ENCODE results near the gene DUS2. TPM values are rescaled to one million over a fixed set of nuclear protein-coding genes. Genes with fewer than 3 reads are reported as not detected.

The DUS2 gene
- total RNA-seq, 1 experiment from 2014 or later, result 27.3 TPM

GRCh38 chr16:68111379-68111778, 88.3 kb downstream of the DUS2 start:
- Histone ChIP-seq H3K79me2 (ENCODE audit: insufficient read depth, low read length) (peaks cover 82% of the 10 kb centered on the region), H3K4me3 (replicated peaks in 1 of 2; ENCODE audit: low read depth in 1 of 2, low read length in 2 of 2) (no peak overlapping the region), H3K9ac (ENCODE audit: low read length) (no peak overlapping the region), H3K4me1 (ENCODE audit: control insufficient read depth in 1 of 2, insufficient read depth in 2 of 2, low read length in 2 of 2) (no peaks in the 10 kb centered on the region), H4K20me1 (ENCODE audit: insufficient read depth) (no peaks in the 10 kb centered on the region), H2AFZ (ENCODE audit: low read depth, low read length, poor library complexity, severe bottlenecking) (no peak overlapping the region), H3K36me3 (ENCODE audit: control insufficient read depth in 1 of 2, insufficient read depth in 2 of 2, low read length in 2 of 2) (no peaks in the 10 kb centered on the region), H3K9me2 (ENCODE audit: insufficient read depth) (no peaks in the 10 kb centered on the region), H3K27ac (ENCODE audit: low read depth, low read length) (no peak overlapping the region), H3K9me3 (ENCODE audit: control insufficient read depth in 1 of 2, insufficient read depth in 1 of 2, low read depth in 1 of 2, low read length in 2 of 2) (peaks cover 0 to 7% of the 10 kb centered on the region in 2 experiments; a peak in 1 of 4 replicates), H3K27me3 (ENCODE audit: insufficient read depth, low read length) (no peaks in the 10 kb centered on the region), H3K4me2 (ENCODE audit: low read length) (no peak overlapping the region)
- TF ChIP-seq YY1 (IDR thresholded peaks at IDR 0.05; ENCODE audit: extremely low read depth, insufficient replicate concordance, low read depth, low read length), result no peak
- TF ChIP-seq TCF7L2 (IDR thresholded peaks at IDR 0.05; ENCODE audit: borderline replicate concordance, extremely low read depth, insufficient read depth, insufficient read length), result no peak
- TF ChIP-seq EZH2phosphoT487 (IDR thresholded peaks at IDR 0.05; ENCODE audit: borderline replicate concordance), result no peak
- TF ChIP-seq REST (IDR thresholded peaks at IDR 0.05; ENCODE audit: low read depth), result no peak
- no peak for TF ChIP-seq CEBPB (IDR thresholded peaks at IDR 0.05; ENCODE audit: low read depth)
- TF ChIP-seq MAX (IDR thresholded peaks at IDR 0.05), result no peak
- TF ChIP-seq SRF (IDR thresholded peaks at IDR 0.05; ENCODE audit: low read depth), result no peak
- TF ChIP-seq CBX3 (IDR thresholded peaks at IDR 0.05; ENCODE audit: low read depth), result no peak
- TF ChIP-seq EZH2 (IDR thresholded peaks at IDR 0.05), result no peak
- no peak for TF ChIP-seq ZFX (IDR thresholded peaks at IDR 0.05)
- TF ChIP-seq CTCF (IDR thresholded peaks at IDR 0.05 in 2 of 3, conservative IDR thresholded peaks at IDR 0.05 in 1 of 3; ENCODE audit: borderline replicate concordance in 1 of 3, insufficient read depth in 1 of 3, low read depth in 2 of 3, low read length in 2 of 3), result no peak
- no peak for TF ChIP-seq SP1 (IDR thresholded peaks at IDR 0.05; ENCODE audit: low read depth)
- TF ChIP-seq RAD21 (IDR thresholded peaks at IDR 0.05; ENCODE audit: low read depth), result no peak
- BruUV-seq (replicated peaks), result no TSS peak
- DNase-seq (ENCODE audit: low read depth, low spot score), result no peak
- ATAC-seq, result no peak
- ChIA-PET POLR2A (no interaction called here), RAD21 (ENCODE audit: low non-redundant PET in 1 of 2, low total read pairs in 2 of 2, uncharacterized antibody in 2 of 2, unreplicated experiment in 2 of 2) (no interaction called here), CTCF (no interaction called here)
- intact Hi-C loops (cut with micrococcal nuclease), result no loop called here

All from HCT116 (cell line).